ENCODE data around the gene EPHA10. TPM values are rescaled to one million over a fixed set of nuclear protein-coding genes. Genes with fewer than 3 reads are reported as not detected.
"Not testable (repeated sequence)": the region's sequence is repeated elsewhere in the genome, so short reads cannot be mapped to it uniquely, and the experiment has no call there.

Gene EPHA10
- total RNA-seq, 1 donor from 2014 or later, result 0.03 TPM

GRCh38 chr1:37718901-37719571, 45.9 kb downstream of the EPHA10 start:
- DNase-seq (ENCODE audit: low spot score) (no peak), ATAC-seq (peak; percentile 42)

DNA sequence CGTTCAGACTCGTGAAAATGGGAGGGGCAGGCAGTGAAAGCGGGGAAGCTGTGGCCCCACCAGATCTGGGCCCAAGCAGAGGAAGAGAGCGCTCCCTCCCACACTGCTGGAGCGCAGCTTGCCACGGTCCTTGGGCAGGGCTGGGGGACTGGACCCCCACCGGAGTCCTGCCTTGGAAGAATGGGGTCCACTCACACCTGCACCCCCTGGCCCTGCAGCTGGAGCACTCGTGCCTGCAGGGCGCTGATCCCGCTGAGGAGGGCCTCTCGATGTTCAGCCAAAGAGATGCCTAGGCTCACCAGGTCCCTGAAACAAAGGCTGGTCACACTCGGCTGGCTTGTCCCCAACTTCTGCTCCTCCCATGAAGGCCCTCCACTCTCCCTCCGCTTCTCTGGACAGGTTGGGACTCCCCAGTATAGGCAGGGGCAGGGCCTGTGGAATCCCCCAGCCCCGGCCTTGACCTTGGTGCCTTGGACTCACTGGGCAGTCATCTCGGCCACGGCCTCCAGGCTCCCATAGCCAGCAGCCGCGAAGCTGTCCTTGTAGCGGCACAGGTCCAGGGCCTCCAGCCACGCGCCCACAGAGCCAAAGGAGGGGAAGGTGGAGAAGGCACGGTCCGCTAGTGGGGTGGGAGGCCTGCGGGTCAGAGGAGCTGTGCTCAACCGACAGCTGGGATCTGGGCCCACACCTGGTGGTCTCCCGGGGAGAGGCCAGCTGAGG, 46.6 kb downstream of the EPHA10 start:
- no peak for DNase-seq (ENCODE audit: low spot score)
- no peak for ATAC-seq

- DNase-seq (ENCODE audit: low spot score), result no peak
Observed at GRCh38 chr1:37717631-37718030, 47.3 kb downstream of the EPHA10 start.

DNA sequence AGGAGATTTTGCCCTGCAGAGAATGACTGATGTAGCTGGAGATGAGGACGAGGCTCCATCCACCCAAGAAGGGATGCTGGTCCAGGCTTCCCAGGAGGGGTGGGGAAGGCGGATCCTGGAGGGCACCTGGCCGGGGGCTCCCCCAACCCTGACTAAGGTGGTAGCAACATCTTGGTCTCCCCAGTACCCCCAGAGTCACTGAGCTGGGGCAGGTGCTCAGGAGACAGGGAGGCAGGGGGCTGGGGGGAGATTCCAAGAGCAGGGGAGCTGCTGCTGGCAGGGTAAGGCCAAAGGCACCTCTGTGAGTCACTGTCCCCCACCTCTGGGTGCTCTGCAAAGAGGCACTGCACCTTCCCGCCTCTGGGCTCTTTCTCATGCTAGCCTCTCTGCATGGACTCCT, 48.6 kb downstream of the EPHA10 start:
- ATAC-seq (no peak), DNase-seq (ENCODE audit: low spot score) (no peak)

More at GRCh38 chr1:37717631-37718030, 47.3 kb downstream of the EPHA10 start:
- no peak for ATAC-seq

GRCh38 chr1:37714689-37715088, 50.2 kb downstream of the EPHA10 start:
- ATAC-seq, result no peak
- no peak for DNase-seq (ENCODE audit: low spot score)

GRCh38 chr1:37714226-37714625, 50.7 kb downstream of the EPHA10 start:
- DNase-seq (ENCODE audit: low spot score) (no peak), ATAC-seq (no peak)

- no peak for ATAC-seq
- DNase-seq (ENCODE audit: low spot score), result no peak
Observed at GRCh38 chr1:37708471-37708870, 56.4 kb downstream of the EPHA10 start.

DNA sequence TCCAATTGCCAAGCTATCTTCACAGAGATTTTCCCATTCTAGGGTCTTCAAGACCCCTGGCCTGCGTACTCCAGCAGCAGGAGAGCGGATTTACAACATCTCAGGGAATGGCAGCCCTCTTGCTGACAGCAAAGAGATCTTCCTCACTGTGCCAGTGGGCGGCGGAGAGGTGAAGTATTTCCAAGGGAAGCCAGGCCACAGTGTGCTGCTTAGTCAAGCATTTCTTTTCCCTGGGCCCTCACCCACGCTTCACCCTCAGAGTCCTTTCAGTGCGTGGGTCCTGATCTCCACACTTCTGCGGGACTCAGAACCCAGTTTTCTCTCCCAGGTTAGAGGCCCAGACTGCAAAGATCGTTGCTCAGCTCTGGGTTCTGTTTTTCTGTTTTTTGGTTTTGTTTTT, 59.5 kb downstream of the EPHA10 start:
- ATAC-seq (no peak), DNase-seq (ENCODE audit: low spot score) (no peak)

GRCh38 chr1:37704966-37705365, 60.0 kb downstream of the EPHA10 start:
- DNase-seq (ENCODE audit: low spot score) (no peak), ATAC-seq (no peak)

- ATAC-seq (no peak), DNase-seq (ENCODE audit: low spot score) (no peak)
Observed at GRCh38 chr1:37703061-37703460, 61.9 kb downstream of the EPHA10 start.

GRCh38 chr1:37701051-37701450, 63.9 kb downstream of the EPHA10 start:
- DNase-seq (ENCODE audit: low spot score) (no peak), ATAC-seq (no peak)

DNA sequence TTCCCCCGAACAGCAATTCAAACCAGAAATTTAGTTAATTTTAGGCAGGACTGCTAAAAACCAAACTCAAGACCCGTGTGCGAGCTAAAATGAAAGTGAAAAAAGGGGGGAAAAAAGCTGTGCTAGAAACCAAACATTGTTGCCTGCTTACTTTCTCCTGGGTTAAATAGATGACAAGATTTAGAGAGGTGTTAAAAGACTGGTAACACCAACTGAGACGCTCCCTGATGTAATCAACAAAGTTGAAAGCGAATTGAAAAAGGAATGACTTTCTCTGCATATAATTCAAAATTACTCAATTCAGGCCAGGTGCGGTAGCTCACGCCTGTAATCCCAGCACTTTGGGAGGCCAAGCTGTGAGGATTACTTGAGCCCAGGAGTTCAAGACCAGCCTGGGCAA, 65.8 kb downstream of the EPHA10 start:
- DNase-seq (ENCODE audit: low spot score) (no peak), ATAC-seq (no peak)

DNA sequence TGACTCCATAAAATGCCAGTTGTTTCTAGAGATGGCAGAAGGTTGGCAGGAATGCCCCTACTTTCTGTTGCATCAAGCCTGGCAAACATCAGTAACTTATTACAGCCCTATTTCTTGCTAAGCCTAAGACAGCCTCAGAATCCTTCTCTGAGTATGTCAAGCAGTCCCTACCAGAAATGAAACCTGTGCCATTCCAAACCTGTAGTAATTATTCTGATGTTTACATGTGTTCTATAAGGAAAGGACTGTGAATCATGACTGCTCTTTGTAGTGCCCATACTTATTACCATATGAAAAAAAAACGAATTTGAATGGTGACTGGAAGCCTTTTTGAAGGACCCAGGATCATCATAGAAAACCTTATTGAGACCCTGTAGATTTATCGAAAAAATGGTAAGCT, 67.2 kb downstream of the EPHA10 start:
- ATAC-seq (no peak), DNase-seq (ENCODE audit: low spot score) (no peak)

DNA sequence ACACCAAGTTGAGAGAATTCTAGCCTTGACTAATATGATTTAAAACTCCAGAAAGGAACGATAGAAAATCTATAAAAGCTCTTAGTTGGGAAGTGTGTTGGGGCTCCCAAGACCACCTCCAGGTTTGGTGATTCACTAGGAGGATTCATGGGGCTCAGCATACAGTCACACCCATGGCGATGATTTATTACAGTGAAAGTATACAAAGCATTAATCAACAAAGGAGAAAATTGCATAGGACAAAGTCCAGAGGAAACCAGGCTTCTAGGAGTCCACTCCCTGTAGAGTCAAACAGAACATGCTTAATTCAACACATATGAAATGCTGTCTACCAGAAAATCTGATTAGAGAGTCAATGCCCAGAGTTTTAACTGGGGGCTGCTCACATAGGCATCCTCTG, 67.8 kb downstream of the EPHA10 start:
- no peak for ATAC-seq

GRCh38 chr1:37692834-37693175, 72.1 kb downstream of the EPHA10 start:
- ATAC-seq (no peak), DNase-seq (ENCODE audit: low spot score) (peak; percentile 47)

More for the DNA sequence above, 67.8 kb downstream of the EPHA10 start:
- DNase-seq (ENCODE audit: low spot score), result no peak

GRCh38 chr1:37692078-37692833, 72.7 kb downstream of the EPHA10 start, which contains the start of gene CDCA8:
Gene CDCA8, plus strand, starts transcription at chr1:37692516. Its CDS starts 175 bp downstream, at chr1:37692691.
- DNase-seq (ENCODE audit: low spot score) (peak; percentile 99), ATAC-seq (peak; percentile 92)

GRCh38 chr1:37691497-37692077, 73.3 kb downstream of the EPHA10 start:
- DNase-seq (ENCODE audit: low spot score), result peak; percentile 60
- peak; percentile 24 for ATAC-seq

- ATAC-seq (no peak), DNase-seq (ENCODE audit: low spot score) (no peak)
Observed at GRCh38 chr1:37688926-37689325, 76.0 kb downstream of the EPHA10 start.

GRCh38 chr1:37687764-37688163, 77.2 kb downstream of the EPHA10 start:
- not testable (repeated sequence) for ATAC-seq

GRCh38 chr1:37685722-37686121, 79.2 kb downstream of the EPHA10 start:
- DNase-seq (ENCODE audit: low spot score), result no peak
- no peak for ATAC-seq

More at GRCh38 chr1:37687764-37688163, 77.2 kb downstream of the EPHA10 start:
- DNase-seq (ENCODE audit: low spot score), result not testable (repeated sequence)

- ATAC-seq; DNase-seq (ENCODE audit: low spot score): not testable (repeated sequence)
Observed at GRCh38 chr1:37684182-37684581, 80.7 kb downstream of the EPHA10 start.

Measured in left lobe of liver (tissue), 2 donors.